SU-DHL-6 (cell line): ENCODE measurements around the gene PAPOLB.

Experiments
- CTCF ChIP-seq: fragments of 200-600 bp; sonication (generic); IDR thresholded peaks from one replicate; pipeline ENCODE4 v1.5.1; 2017; ENCODE audit warnings: antibody characterized with exemption, mild to moderate bottlenecking, low read length, moderate library complexity; ENCODE audit not compliant: insufficient read depth, poor library complexity, severe bottlenecking
- EZH2phosphoT487 ChIP-seq: fragments of 200-600 bp; sonication (generic), shearing (Covaris generic); conservative IDR thresholded peaks from 2 replicates; pipeline ENCODE4 v1.6.1; 2018; ENCODE audit warnings: mild to moderate bottlenecking, antibody characterized with exemption, low read length, moderate library complexity, mixed read lengths

- no peak for TF ChIP-seq CTCF
- no peak for TF ChIP-seq EZH2phosphoT487
Observed at GRCh38 chr7:4904346-4904745, 42.5 kb upstream of the PAPOLB start.
